SK-N-SH treated with all-trans-retinoic acid at 6 μM for 48 hours (cell line): ENCODE measurements around the gene ULBP1.
"Not testable (repeated sequence)": the region's sequence is repeated elsewhere in the genome, so short reads cannot be mapped to it uniquely, and the experiment has no call there.

Experiments used
- CSDC2 ChIP-seq: fragments of 250-450 bp; sonication (Bioruptor Pico); IDR thresholded peaks from 2 replicates; pipeline ENCODE4 v1.5.0; 2020; ENCODE audit warnings: mild to moderate bottlenecking, moderate library complexity
- ESRRG ChIP-seq: fragments of 250-450 bp; sonication (Bioruptor Pico); IDR thresholded peaks from 2 replicates; pipeline ENCODE4 v1.6.1; 2021; ENCODE audit warnings: mild to moderate bottlenecking
- ISL1 ChIP-seq: fragments of 250-450 bp; sonication (Bioruptor Pico); IDR thresholded peaks from 2 replicates; pipeline ENCODE4 v2.1.2; 2022; ENCODE audit warnings: mild to moderate bottlenecking, moderate library complexity
- OSR1 ChIP-seq: fragments of 250-450 bp; sonication (Bioruptor Pico); IDR thresholded peaks from 2 replicates; pipeline ENCODE4 v1.8.0; 2022; ENCODE audit warnings: moderate library complexity, mild to moderate bottlenecking, inconsistent platforms
- SNAI2 ChIP-seq: fragments of 250-450 bp; sonication (Bioruptor Pico); IDR thresholded peaks from 2 replicates; pipeline ENCODE4 v1.5.0; 2020; ENCODE audit warnings: mild to moderate bottlenecking, moderate library complexity
- ZNF565 ChIP-seq: fragments of 450-650 bp; formaldehyde crosslinking; conservative IDR thresholded peaks from 2 replicates; pipeline ENCODE4 v1.5.0; 2020; ENCODE audit warnings: low read depth, mild to moderate bottlenecking, moderate library complexity
- ZNF8 ChIP-seq: fragments of 450-650 bp; formaldehyde crosslinking; IDR thresholded peaks from 2 replicates; pipeline ENCODE4 v1.5.0; 2020; ENCODE audit warnings: mild to moderate bottlenecking, moderate library complexity
- TF ChIP-seq, protein P1 (sequence below): fragments of 250-450 bp; sonication (Bioruptor Pico); IDR thresholded peaks from 2 replicates; pipeline ENCODE4 v1.8.0; 2020; ENCODE audit warnings: mild to moderate bottlenecking, moderate library complexity, borderline replicate concordance

- not testable (repeated sequence) for TF ChIP-seq OSR1 (CRISPR knock-in tag); ISL1; ZNF565 (CRISPR knock-in tag); CSDC2 (CRISPR knock-in tag); SNAI2 (CRISPR knock-in tag); ZNF8 (CRISPR knock-in tag); ESRRG
- TF ChIP-seq, protein P1, sequence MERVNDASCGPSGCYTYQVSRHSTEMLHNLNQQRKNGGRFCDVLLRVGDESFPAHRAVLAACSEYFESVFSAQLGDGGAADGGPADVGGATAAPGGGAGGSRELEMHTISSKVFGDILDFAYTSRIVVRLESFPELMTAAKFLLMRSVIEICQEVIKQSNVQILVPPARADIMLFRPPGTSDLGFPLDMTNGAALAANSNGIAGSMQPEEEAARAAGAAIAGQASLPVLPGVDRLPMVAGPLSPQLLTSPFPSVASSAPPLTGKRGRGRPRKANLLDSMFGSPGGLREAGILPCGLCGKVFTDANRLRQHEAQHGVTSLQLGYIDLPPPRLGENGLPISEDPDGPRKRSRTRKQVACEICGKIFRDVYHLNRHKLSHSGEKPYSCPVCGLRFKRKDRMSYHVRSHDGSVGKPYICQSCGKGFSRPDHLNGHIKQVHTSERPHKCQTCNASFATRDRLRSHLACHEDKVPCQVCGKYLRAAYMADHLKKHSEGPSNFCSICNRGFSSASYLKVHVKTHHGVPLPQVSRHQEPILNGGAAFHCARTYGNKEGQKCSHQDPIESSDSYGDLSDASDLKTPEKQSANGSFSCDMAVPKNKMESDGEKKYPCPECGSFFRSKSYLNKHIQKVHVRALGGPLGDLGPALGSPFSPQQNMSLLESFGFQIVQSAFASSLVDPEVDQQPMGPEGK (CRISPR knock-in tag) = not testable (repeated sequence)
These were observed 10.7 kb downstream of the ULBP1 start for GRCh38 chr6:149974394-149974793.
